Smooth muscle cell (in vitro differentiated cells): ENCODE results near the gene SCFD2. TPM values are rescaled to one million over a fixed set of nuclear protein-coding genes. Genes with fewer than 3 reads are reported as not detected.

Experiments used
- DNase-seq: peaks from one replicate; lab custom pipeline; 2025; ENCODE audit not compliant: unreplicated experiment; lab: John Stamatoyannopoulos, UW
- H2AFZ ChIP-seq: fragments of 200-600 bp; sonication (generic); 2 replicates; pipeline ENCODE4 v1.6.0; 2016; ENCODE audit warnings: antibody characterized with exemption, low read depth, mild to moderate bottlenecking
- H3F3A ChIP-seq: fragments of 200-600 bp; sonication (generic); 2 replicates; pipeline ENCODE4 v1.6.0; 2017; ENCODE audit warnings: antibody characterized with exemption, low read depth
- H3K27ac ChIP-seq: fragments of 200-600 bp; sonication (generic); 2 replicates; pipeline ENCODE4 v1.5.1; 2016; ENCODE audit warnings: low read depth, mild to moderate bottlenecking
- H3K27me3 ChIP-seq: fragments of 200-600 bp; sonication (generic); 2 replicates; pipeline ENCODE4 v1.6.1; 2016; ENCODE audit warnings: low read depth, mild to moderate bottlenecking
- H3K36me3 ChIP-seq: fragments of 200-600 bp; sonication (generic); 2 replicates; pipeline ENCODE4 v1.5.1; 2016; ENCODE audit warnings: low read depth
- H3K4me1 ChIP-seq: fragments of 200-600 bp; sonication (generic); 2 replicates; pipeline ENCODE4 v1.5.1; 2016; ENCODE audit warnings: low read depth
- H3K4me2 ChIP-seq: fragments of 200-600 bp; sonication (generic); 2 replicates; pipeline ENCODE4 v1.6.0; 2016; ENCODE audit warnings: mild to moderate bottlenecking
- H3K4me3 ChIP-seq: fragments of 200-600 bp; sonication (generic); 2 replicates; pipeline ENCODE4 v1.5.1; 2016; ENCODE audit warnings: mild to moderate bottlenecking
- H3K79me2 ChIP-seq: fragments of 200-600 bp; sonication (generic); 2 replicates; pipeline ENCODE4 v1.6.0; 2016; ENCODE audit warnings: low read depth, mild to moderate bottlenecking
- H3K9ac ChIP-seq: fragments of 200-600 bp; sonication (generic); 2 replicates; pipeline ENCODE4 v1.6.0; 2016; ENCODE audit warnings: low read depth
- H3K9me3 ChIP-seq: fragments of 200-600 bp; sonication (generic); replicated peaks from 2 replicates; pipeline ENCODE4 v1.5.1; 2016; ENCODE audit warnings: low read depth
- H4K20me1 ChIP-seq: fragments of 200-600 bp; sonication (generic); 2 replicates; pipeline ENCODE4 v1.6.0; 2016; ENCODE audit warnings: low read depth
- CTCF ChIP-seq: fragments of 200-600 bp; sonication (generic); IDR thresholded peaks from 2 replicates; pipeline ENCODE4 v1.5.1; 2017; ENCODE audit warnings: borderline replicate concordance, mild to moderate bottlenecking, antibody characterized with exemption; ENCODE audit not compliant: insufficient read depth, poor library complexity, severe bottlenecking
- WGBS: methylation state at CpG from one replicate; pipeline ENCODE4 v1.1.7; 2016; ENCODE audit warnings: low lambda C conversion rate; 5-methylcytosine and 5-hydroxymethylcytosine counted together
- polyA plus RNA-seq: library from polyadenylated mRNA; unstranded; fragments of >200 nt; fragmentation: Nextera tagmentation; extraction: Ambion mirVana; gene quantifications from 2 replicates; pipeline ENCODE4 v1.2.1, GENCODE V29; 2016
- total RNA-seq: library from RNA; depleted of rRNA; stranded (reverse); fragments of >200 nt; gene quantifications from 2 replicates; pipeline ENCODE4 v1.2.3, GENCODE V29; 2014

The SCFD2 gene
- total and polyA plus RNA-seq, 2 experiments from 2014 or later = 7.8 to 11.4 TPM

GRCh38 chr4:53016099-53016820, 349.6 kb downstream of the SCFD2 start:
- Histone ChIP-seq H3K79me2 (no peaks in the 10 kb centered on the region), H3K27me3 (no peaks in the 10 kb centered on the region), H3K9me3 (no peaks in the 10 kb centered on the region), H4K20me1 (no peaks in the 10 kb centered on the region), H3F3A (peaks cover 7% of the 10 kb centered on the region), H3K9ac (no peak overlapping the region), H2AFZ (no peak overlapping the region), H3K4me3 (no peak overlapping the region), H3K4me2 (peak overlapping the region; percentile 60), H3K4me1 (peaks cover 16% of the 10 kb centered on the region), H3K27ac (peak overlapping the region; percentile 25), H3K36me3 (no peaks in the 10 kb centered on the region)
- no peak for DNase-seq
- 78% methylated on average over 5 of the region's 5 CpGs for WGBS
- no peak for TF ChIP-seq CTCF

DNA sequence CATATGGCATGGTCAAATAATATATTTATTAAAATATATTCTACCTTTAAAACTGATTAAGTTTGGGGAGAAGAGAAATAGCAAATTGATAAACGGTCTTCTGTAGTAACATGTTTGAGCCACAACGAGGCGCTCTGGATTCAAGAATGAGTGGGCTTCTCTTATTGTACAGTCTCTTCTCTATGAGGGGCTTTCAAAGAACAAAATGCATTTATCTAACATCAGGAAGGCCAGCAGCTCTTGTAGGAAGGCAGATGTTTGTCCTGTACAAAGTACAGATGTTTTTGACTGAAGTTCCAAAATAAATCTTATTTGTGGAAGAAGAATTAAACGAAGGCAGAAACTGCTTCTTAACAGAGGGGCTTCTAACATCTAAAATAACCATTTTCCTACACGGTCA, 350.2 kb downstream of the SCFD2 start:
- H3K27ac ChIP-seq = peak overlapping the region; percentile 25

DNA sequence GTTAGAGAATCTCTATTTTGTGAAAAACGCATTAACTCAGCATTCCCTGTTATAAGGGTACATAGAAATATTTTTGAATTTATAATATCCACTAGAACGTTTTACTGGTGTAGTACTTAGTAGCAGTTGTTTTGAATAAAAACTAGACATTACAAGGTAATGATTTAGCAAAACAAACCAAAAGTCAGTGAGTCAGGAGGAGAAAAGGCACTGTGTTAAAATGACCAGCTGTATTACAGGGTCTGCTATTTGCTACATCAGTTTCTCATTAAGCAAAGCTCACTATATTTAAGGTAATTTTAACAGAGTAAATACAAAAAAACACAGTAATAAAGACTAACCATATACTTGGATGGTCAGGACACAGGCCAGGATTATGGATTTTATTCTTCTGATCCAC, 351.0 kb downstream of the SCFD2 start:
- Histone ChIP-seq H3K4me3 (no peak overlapping the region), H3K9me3 (no peaks in the 10 kb centered on the region), H4K20me1 (no peaks in the 10 kb centered on the region), H3K9ac (no peak overlapping the region), H3F3A (no peaks in the 10 kb centered on the region), H3K4me2 (no peak overlapping the region), H3K36me3 (no peaks in the 10 kb centered on the region), H2AFZ (no peak overlapping the region), H3K79me2 (no peaks in the 10 kb centered on the region), H3K27ac (peak overlapping the region; percentile 28), H3K27me3 (no peaks in the 10 kb centered on the region), H3K4me1 (peaks cover 12% of the 10 kb centered on the region)
- 54% methylated on average over 2 of the region's 2 CpGs for WGBS
- no peak for TF ChIP-seq CTCF
- no peak for DNase-seq

More for the DNA sequence above, 350.2 kb downstream of the SCFD2 start:
- Histone ChIP-seq H4K20me1 (no peaks in the 10 kb centered on the region), H3K9me3 (no peaks in the 10 kb centered on the region), H3K4me3 (no peak overlapping the region), H3K4me2 (peak overlapping the region; percentile 60), H3K27me3 (no peaks in the 10 kb centered on the region), H3F3A (peaks cover 7% of the 10 kb centered on the region), H3K9ac (no peak overlapping the region), H3K36me3 (no peaks in the 10 kb centered on the region), H3K79me2 (no peaks in the 10 kb centered on the region), H3K4me1 (peaks cover 16% of the 10 kb centered on the region), H2AFZ (no peak overlapping the region)
- WGBS = 28% methylated on average over 5 of the region's 5 CpGs
- no peak for DNase-seq
- TF ChIP-seq CTCF = peak; percentile 88
